NT2/D1 (cell line): Measurements from ENCODE around the gene CAMK2A.

Experiments used
- SUZ12 ChIP-seq: IDR thresholded peaks from 2 replicates; pipeline ENCODE4 v1.6.1; 2011; ENCODE audit not compliant: insufficient read length, insufficient read depth; ENCODE audit errors: extremely low read depth
- YY1 ChIP-seq: IDR thresholded peaks from 2 replicates; pipeline ENCODE4 v1.6.1; 2011; ENCODE audit not compliant: insufficient read length, insufficient read depth
- ZNF274 ChIP-seq: IDR thresholded peaks from 2 replicates; pipeline ENCODE4 v1.6.1; 2011; ENCODE audit warnings: mild to moderate bottlenecking, low read depth, low read length

DNA sequence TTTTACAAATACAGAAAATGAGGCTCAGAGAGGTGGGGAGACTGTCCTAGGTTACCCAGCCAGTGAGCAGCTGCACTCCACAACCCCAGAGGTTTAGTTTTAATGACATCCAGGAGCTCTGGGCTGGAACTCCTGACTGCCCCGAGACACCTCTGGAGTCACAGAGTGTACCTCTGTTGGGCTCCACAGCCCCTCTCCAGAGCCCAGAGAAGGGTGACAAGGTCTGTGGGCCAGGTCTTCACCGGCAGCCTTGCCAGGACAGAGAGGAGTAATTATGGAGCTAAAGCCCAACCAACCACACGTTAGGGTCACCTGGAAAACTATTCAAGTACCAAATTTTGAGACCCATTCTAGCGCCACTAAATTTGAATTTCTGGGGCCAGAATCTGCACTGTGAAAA lies 111.9 kb downstream of the CAMK2A start:
- TF ChIP-seq ZNF274: no peak
- TF ChIP-seq SUZ12: no peak
- no peak for TF ChIP-seq YY1
